ENCODE data around the gene CD96.

- TF ChIP-seq, protein P1, sequence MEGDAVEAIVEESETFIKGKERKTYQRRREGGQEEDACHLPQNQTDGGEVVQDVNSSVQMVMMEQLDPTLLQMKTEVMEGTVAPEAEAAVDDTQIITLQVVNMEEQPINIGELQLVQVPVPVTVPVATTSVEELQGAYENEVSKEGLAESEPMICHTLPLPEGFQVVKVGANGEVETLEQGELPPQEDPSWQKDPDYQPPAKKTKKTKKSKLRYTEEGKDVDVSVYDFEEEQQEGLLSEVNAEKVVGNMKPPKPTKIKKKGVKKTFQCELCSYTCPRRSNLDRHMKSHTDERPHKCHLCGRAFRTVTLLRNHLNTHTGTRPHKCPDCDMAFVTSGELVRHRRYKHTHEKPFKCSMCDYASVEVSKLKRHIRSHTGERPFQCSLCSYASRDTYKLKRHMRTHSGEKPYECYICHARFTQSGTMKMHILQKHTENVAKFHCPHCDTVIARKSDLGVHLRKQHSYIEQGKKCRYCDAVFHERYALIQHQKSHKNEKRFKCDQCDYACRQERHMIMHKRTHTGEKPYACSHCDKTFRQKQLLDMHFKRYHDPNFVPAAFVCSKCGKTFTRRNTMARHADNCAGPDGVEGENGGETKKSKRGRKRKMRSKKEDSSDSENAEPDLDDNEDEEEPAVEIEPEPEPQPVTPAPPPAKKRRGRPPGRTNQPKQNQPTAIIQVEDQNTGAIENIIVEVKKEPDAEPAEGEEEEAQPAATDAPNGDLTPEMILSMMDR (IDR thresholded peaks at IDR 0.05), result no peak
- TF ChIP-seq POLR2AphosphoS5 (IDR thresholded peaks at IDR 0.05), result no peak
- no peak for TF ChIP-seq POLR2A (IDR thresholded peaks at IDR 0.05)
- no peak for TF ChIP-seq EP300 (IDR thresholded peaks at IDR 0.05)
Measured at GRCh38 chr3:111667170-111667569, 125.2 kb downstream of the CD96 start.
